Measurements from ENCODE around the gene NECTIN1.

The NECTIN1 gene

GRCh38 chr11:119700030-119700429, 29.0 kb downstream of the NECTIN1 start:
- Histone ChIP-seq H3K9me2 (replicated peaks; ENCODE audit: control insufficient read depth, low read length) (no peaks in the 10 kb centered on the region), H3K4me3 (ENCODE audit: low read length) (no peak overlapping the region), H3K36me3 (ENCODE audit: control insufficient read depth, low read length) (no peaks in the 10 kb centered on the region), H3K4me1 (ENCODE audit: control insufficient read depth, low read length) (no peaks in the 10 kb centered on the region; the same call in 1 of the 2 replicates), H4K20me1 (ENCODE audit: control insufficient read depth, insufficient read depth, low read depth, low read length) (no peaks in the 10 kb centered on the region), H3K79me2 (ENCODE audit: control insufficient read depth, low read length) (no peaks in the 10 kb centered on the region), H3F3A (ENCODE audit: control insufficient read depth, insufficient read depth) (no peaks in the 10 kb centered on the region), H3K27ac (ENCODE audit: low read depth, low read length) (no peak overlapping the region), H3K4me2 (ENCODE audit: low read length) (no peak overlapping the region), H3K27me3 (ENCODE audit: control insufficient read depth, low read length) (no peaks in the 10 kb centered on the region), H3K9me3 (ENCODE audit: control insufficient read depth, insufficient read depth, low read length) (no peaks in the 10 kb centered on the region)
- TF ChIP-seq CTCF (IDR thresholded peaks at IDR 0.05; ENCODE audit: low read depth, low read length, poor library complexity, severe bottlenecking), result no peak
- no peak for TF ChIP-seq EZH2phosphoT487 (IDR thresholded peaks at IDR 0.05; ENCODE audit: borderline replicate concordance, low read length)

- H3K4me3 ChIP-seq (ENCODE audit: low read length), result no peak overlapping the region
- H3K27me3 ChIP-seq (ENCODE audit: control insufficient read depth, low read length), result no peaks in the 10 kb centered on the region
- H3K36me3 ChIP-seq (ENCODE audit: control insufficient read depth, low read length), result no peaks in the 10 kb centered on the region
- no peaks in the 10 kb centered on the region for H4K20me1 ChIP-seq (ENCODE audit: control insufficient read depth, insufficient read depth, low read depth, low read length)
- H3K79me2 ChIP-seq (ENCODE audit: control insufficient read depth, low read length), result no peaks in the 10 kb centered on the region
- H3K4me2 ChIP-seq (ENCODE audit: low read length), result no peak overlapping the region
- peaks cover 8% of the 10 kb centered on the region for H3K4me1 ChIP-seq (ENCODE audit: control insufficient read depth, low read length)
- TF ChIP-seq CTCF (IDR thresholded peaks at IDR 0.05; ENCODE audit: low read depth, low read length, poor library complexity, severe bottlenecking) (no peak), EZH2phosphoT487 (IDR thresholded peaks at IDR 0.05; ENCODE audit: borderline replicate concordance, low read length) (no peak)
- H3K9me2 ChIP-seq (replicated peaks; ENCODE audit: control insufficient read depth, low read length), result no peaks in the 10 kb centered on the region
- no peak overlapping the region for H3K27ac ChIP-seq (ENCODE audit: low read depth, low read length)
- no peaks in the 10 kb centered on the region for H3K9me3 ChIP-seq (ENCODE audit: control insufficient read depth, insufficient read depth, low read length)
- H3F3A ChIP-seq (ENCODE audit: control insufficient read depth, insufficient read depth), result no peaks in the 10 kb centered on the region
Measured at GRCh38 chr11:119699227-119699626, 29.8 kb downstream of the NECTIN1 start.

GRCh38 chr11:119697882-119698281, 31.1 kb downstream of the NECTIN1 start:
- Histone ChIP-seq H3K9me2 (replicated peaks; ENCODE audit: control insufficient read depth, low read length) (no peaks in the 10 kb centered on the region), H3F3A (ENCODE audit: control insufficient read depth, insufficient read depth) (no peaks in the 10 kb centered on the region), H3K4me3 (ENCODE audit: low read length) (no peak overlapping the region), H3K36me3 (ENCODE audit: control insufficient read depth, low read length) (no peaks in the 10 kb centered on the region), H3K9me3 (ENCODE audit: control insufficient read depth, insufficient read depth, low read length) (no peaks in the 10 kb centered on the region), H3K27ac (ENCODE audit: low read depth, low read length) (no peak overlapping the region), H3K79me2 (ENCODE audit: control insufficient read depth, low read length) (no peaks in the 10 kb centered on the region), H4K20me1 (ENCODE audit: control insufficient read depth, insufficient read depth, low read depth, low read length) (no peaks in the 10 kb centered on the region), H3K27me3 (ENCODE audit: control insufficient read depth, low read length) (no peaks in the 10 kb centered on the region), H3K4me2 (ENCODE audit: low read length) (no peak overlapping the region), H3K4me1 (ENCODE audit: control insufficient read depth, low read length) (peaks cover 21% of the 10 kb centered on the region)
- TF ChIP-seq EZH2phosphoT487 (IDR thresholded peaks at IDR 0.05; ENCODE audit: borderline replicate concordance, low read length) (no peak), CTCF (IDR thresholded peaks at IDR 0.05; ENCODE audit: low read depth, low read length, poor library complexity, severe bottlenecking) (no peak)

GRCh38 chr11:119697445-119697844, 31.6 kb downstream of the NECTIN1 start:
- Histone ChIP-seq H3K4me3 (ENCODE audit: low read length) (no peak overlapping the region), H3K4me1 (ENCODE audit: control insufficient read depth, low read length) (peaks cover 25% of the 10 kb centered on the region), H4K20me1 (ENCODE audit: control insufficient read depth, insufficient read depth, low read depth, low read length) (no peaks in the 10 kb centered on the region), H3K79me2 (ENCODE audit: control insufficient read depth, low read length) (no peaks in the 10 kb centered on the region), H3K27ac (ENCODE audit: low read depth, low read length) (no peak overlapping the region), H3K9me3 (ENCODE audit: control insufficient read depth, insufficient read depth, low read length) (no peaks in the 10 kb centered on the region), H3F3A (ENCODE audit: control insufficient read depth, insufficient read depth) (no peaks in the 10 kb centered on the region), H3K27me3 (ENCODE audit: control insufficient read depth, low read length) (no peaks in the 10 kb centered on the region), H3K36me3 (ENCODE audit: control insufficient read depth, low read length) (no peaks in the 10 kb centered on the region), H3K9me2 (replicated peaks; ENCODE audit: control insufficient read depth, low read length) (no peaks in the 10 kb centered on the region), H3K4me2 (ENCODE audit: low read length) (no peak overlapping the region)
- TF ChIP-seq EZH2phosphoT487 (IDR thresholded peaks at IDR 0.05; ENCODE audit: borderline replicate concordance, low read length), result no peak

All from DOHH2 (cell line).